Measurements from ENCODE around the gene CNTNAP2. TPM values are rescaled to one million over a fixed set of nuclear protein-coding genes. Genes with fewer than 3 reads are reported as not detected.
A peak's percentile ranks its signal among the peaks of the same experiment; 100 is the strongest.
"Not testable (repeated sequence)": the region's sequence is repeated elsewhere in the genome, so short reads cannot be mapped to it uniquely, and the experiment has no call there.

CNTNAP2 gene
- total and polyA plus RNA-seq, 3 experiments from 2014 or later = not detected

DNA sequence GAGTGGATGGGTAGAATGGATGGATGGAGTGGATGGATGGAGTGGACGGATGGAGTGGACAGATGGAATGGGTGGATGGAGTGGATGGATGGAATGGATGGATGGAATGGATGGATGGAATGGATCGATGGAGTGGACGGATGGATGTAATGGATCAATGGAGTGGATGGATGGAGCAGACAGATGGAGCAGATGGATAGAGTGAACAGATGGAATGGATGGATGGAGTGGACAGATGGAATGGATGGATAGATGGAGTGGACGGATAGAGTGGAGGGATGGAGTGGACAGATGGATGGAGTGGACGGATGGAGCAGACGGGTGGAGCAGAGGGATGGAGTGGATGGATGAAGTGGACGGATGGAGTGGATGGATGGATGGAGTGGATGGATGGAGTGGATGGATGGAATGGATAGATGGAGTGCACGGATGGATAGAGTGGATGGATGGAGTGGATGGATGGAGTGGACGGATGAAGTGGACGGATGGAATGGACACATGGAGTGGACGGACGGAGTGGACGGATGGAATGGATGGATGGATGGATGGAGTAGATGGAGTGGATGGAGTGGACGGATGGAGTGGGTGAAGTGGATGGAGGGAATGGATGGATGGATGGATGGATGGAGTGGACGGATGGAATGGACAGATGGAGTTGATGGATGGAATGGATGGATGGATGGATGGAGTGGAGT, 2213.7 kb downstream of the CNTNAP2 start:
- no peak overlapping the region for H3K4me3 ChIP-seq (ENCODE audit: low read length)
- ChIA-PET POLR2A (no interaction called here), CTCF (no interaction called here)
- H3K27me3 ChIP-seq (ENCODE audit: insufficient read depth, low read length, poor library complexity, severe bottlenecking) = no peaks in the 10 kb centered on the region
- peaks cover 10 to 24% of the 10 kb centered on the region in 2 donors for H3K27me3 Mint-ChIP-seq
- no peak overlapping the region for H3K27ac ChIP-seq (ENCODE audit: low read depth, low read length)
- no peaks in the 10 kb centered on the region for H3K4me1 ChIP-seq (ENCODE audit: insufficient read depth, low read length)
- peaks cover 0 to 8% (median 0%) of the 10 kb centered on the region in 3 donors for H3K36me3 Mint-ChIP-seq
- H3K27ac Mint-ChIP-seq = peak overlapping the region in 1 of 8 donors; percentile 46
- no peak overlapping the region for H3K4me3 Mint-ChIP-seq
- no peaks in the 10 kb centered on the region for H3K36me3 ChIP-seq (ENCODE audit: insufficient read depth, low read length)
- peaks cover 0 to 10% (median 0%) of the 10 kb centered on the region in 3 donors for H3K4me1 Mint-ChIP-seq
- DNase-seq = no peak
- peaks cover 0 to 9% (median 4%) of the 10 kb centered on the region in 5 donors for H3K9me3 Mint-ChIP-seq
- H3K9me3 ChIP-seq (ENCODE audit: low read length) = no peaks in the 10 kb centered on the region

DNA sequence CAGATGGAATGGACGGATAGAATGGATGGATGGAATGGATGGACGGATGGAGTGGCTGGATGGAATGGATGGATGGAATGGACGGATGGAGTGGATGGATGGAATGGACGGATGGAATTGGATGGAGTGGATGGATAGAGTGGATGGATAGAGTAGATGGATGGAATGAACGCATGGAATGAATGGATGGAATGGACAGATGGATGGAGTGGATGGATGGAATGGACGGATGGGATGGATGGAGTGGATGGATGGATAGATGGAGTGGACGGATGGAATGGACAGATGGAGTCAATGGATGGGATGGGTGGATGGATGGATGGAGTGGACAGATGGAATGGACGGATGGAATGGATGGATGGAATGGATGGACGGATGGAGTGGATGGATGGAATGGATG, 2214.2 kb downstream of the CNTNAP2 start:
- H3K4me1 ChIP-seq (ENCODE audit: insufficient read depth, low read length) = no peaks in the 10 kb centered on the region
- no peaks in the 10 kb centered on the region for H3K9me3 ChIP-seq (ENCODE audit: low read length)
- no peak overlapping the region for H3K4me3 Mint-ChIP-seq
- peaks cover 0 to 8% (median 0%) of the 10 kb centered on the region in 3 donors for H3K36me3 Mint-ChIP-seq
- H3K27ac Mint-ChIP-seq = no peak overlapping the region
- H3K36me3 ChIP-seq (ENCODE audit: insufficient read depth, low read length) = no peaks in the 10 kb centered on the region
- H3K27me3 ChIP-seq (ENCODE audit: insufficient read depth, low read length, poor library complexity, severe bottlenecking) = no peaks in the 10 kb centered on the region
- DNase-seq = no peak
- no peak overlapping the region for H3K27ac ChIP-seq (ENCODE audit: low read depth, low read length)
- ChIA-PET POLR2A (no interaction called here), CTCF (no interaction called here)
- H3K27me3 Mint-ChIP-seq = peaks cover 10 to 23% of the 10 kb centered on the region in 2 donors
- peaks cover 0 to 10% (median 0%) of the 10 kb centered on the region in 3 donors for H3K4me1 Mint-ChIP-seq
- peaks cover 0 to 9% (median 4%) of the 10 kb centered on the region in 5 donors for H3K9me3 Mint-ChIP-seq
- H3K4me3 ChIP-seq (ENCODE audit: low read length) = no peak overlapping the region

DNA sequence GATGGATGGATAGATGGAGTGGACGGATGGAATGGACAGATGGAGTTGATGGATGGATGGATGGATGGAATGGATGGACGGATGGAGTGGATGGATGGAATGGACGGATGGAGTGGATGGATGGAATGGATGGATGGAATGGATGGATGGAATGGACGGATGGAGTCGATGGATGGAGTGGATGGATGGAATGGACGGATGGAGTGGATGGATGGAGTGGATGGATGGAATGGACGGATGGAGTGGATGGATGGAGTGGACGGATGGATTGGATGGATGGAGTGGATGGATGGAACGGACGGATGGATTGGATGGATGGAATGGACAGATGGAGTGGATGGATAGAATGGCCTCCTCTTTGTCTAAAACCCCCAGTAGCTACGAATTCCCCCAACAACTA, 2214.9 kb downstream of the CNTNAP2 start:
- CTCF ChIA-PET; H3K36me3 ChIP-seq (ENCODE audit: insufficient read depth, low read length); DNase-seq; H3K9me3 ChIP-seq (ENCODE audit: low read length); H3K27ac ChIP-seq (ENCODE audit: low read depth, low read length); H3K27me3 ChIP-seq (ENCODE audit: insufficient read depth, low read length, poor library complexity, severe bottlenecking); H3K4me1 ChIP-seq (ENCODE audit: insufficient read depth, low read length); POLR2A ChIA-PET; H3K4me3 Mint-ChIP-seq; H3K4me1 Mint-ChIP-seq; H3K36me3 Mint-ChIP-seq; H3K27ac Mint-ChIP-seq; H3K9me3 Mint-ChIP-seq; H3K4me3 ChIP-seq (ENCODE audit: low read length): not testable (repeated sequence)
- H3K27me3 Mint-ChIP-seq = peaks cover 8 to 26% of the 10 kb centered on the region in 2 donors

DNA sequence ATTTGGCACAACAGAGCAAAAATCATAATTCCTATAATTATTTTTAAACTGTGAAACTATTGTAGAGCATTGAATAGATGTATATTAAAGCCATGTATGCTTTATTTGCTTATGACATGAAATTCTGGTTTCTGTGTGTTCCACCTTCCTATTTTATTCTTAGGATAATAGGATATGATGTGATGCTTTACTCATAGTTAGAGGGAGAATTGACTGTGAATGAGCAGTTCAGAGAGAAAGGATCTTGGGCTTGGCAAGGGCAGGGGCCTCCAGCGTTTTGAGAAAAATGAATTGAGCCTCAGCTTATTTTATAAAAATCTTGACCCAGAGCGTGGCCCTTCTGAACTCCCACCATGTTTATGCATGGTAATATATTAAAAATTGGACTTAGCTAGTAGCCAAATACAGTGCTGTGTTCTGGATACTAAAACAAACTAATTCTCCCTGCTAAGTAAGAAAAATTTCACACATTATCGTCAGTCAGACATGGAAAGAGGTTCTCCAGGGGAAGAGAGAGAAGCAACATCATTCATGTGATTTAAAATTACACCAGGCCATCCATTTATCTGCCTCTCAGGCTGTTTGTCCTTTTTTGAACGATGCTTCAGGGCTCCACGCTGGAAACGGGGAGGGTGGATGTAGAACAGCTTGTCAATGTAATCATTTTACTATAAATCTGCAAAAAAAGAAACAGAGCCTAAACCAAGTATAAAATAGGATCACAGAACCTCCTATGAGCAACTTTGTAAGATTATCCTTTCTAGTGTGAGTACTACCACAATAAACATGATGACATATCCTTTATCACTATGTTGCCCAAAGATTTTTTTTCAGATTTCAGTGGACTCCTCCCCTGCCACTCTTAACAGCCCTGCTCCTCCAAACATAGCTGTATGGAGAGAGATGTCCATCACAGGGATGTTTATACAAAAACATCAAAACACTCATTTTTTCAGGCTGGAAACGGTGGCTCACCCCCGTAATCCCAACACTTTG, 2215.9 kb downstream of the CNTNAP2 start:
- no peak overlapping the region for H3K4me3 Mint-ChIP-seq
- Histone ChIP-seq H3K4me3 (ENCODE audit: low read length) (no peak overlapping the region), H3K9me3 (ENCODE audit: low read length) (no peaks in the 10 kb centered on the region), H3K27ac (ENCODE audit: low read depth, low read length) (no peak overlapping the region), H3K27me3 (ENCODE audit: insufficient read depth, low read length, poor library complexity, severe bottlenecking) (peaks cover 3% of the 10 kb centered on the region), H3K4me1 (ENCODE audit: insufficient read depth, low read length) (no peaks in the 10 kb centered on the region), H3K36me3 (ENCODE audit: insufficient read depth, low read length) (no peaks in the 10 kb centered on the region)
- H3K36me3 Mint-ChIP-seq = peaks cover 0 to 8% (median 0%) of the 10 kb centered on the region in 3 donors
- POLR2A ChIA-PET = no interaction called here
- DNase-seq = no peak
- CTCF ChIA-PET = no interaction called here
- no peak overlapping the region for H3K27ac Mint-ChIP-seq
- peaks cover 9 to 32% of the 10 kb centered on the region in 2 donors for H3K27me3 Mint-ChIP-seq
- H3K9me3 Mint-ChIP-seq = peaks cover 0 to 9% (median 4%) of the 10 kb centered on the region in 5 donors
- H3K4me1 Mint-ChIP-seq = peaks cover 0 to 10% (median 0%) of the 10 kb centered on the region in 3 donors

DNA sequence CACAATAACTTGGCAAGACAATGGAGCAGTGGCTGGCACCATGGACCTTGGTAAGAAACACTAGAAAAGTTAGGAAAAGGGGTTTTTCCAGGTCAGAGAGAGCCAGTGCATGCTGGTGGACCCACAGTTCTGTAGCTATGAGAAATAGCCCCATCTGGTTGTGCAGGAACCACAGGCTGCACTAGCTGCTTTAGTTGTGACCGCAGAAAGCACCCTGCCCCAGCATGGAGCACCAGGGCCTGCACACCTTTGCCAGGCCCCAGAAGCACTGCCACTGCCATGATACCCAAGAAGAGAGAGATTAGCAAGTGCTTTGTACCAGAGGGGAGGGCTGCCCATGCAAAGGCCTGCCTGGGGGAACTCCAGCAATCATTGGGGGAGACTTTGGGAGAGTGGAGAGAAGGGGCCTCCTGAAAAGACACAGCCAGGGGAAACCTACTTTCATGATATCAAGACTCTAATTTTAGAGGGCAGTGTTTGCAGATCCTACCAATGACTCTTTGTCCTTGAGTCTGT, 2217.9 kb downstream of the CNTNAP2 start:
- Histone ChIP-seq H3K36me3 (ENCODE audit: insufficient read depth, low read length) (no peaks in the 10 kb centered on the region), H3K9me3 (ENCODE audit: low read length) (no peaks in the 10 kb centered on the region), H3K27ac (ENCODE audit: low read depth, low read length) (no peak overlapping the region), H3K4me1 (ENCODE audit: insufficient read depth, low read length) (no peaks in the 10 kb centered on the region), H3K27me3 (ENCODE audit: insufficient read depth, low read length, poor library complexity, severe bottlenecking) (peaks cover 7% of the 10 kb centered on the region), H3K4me3 (ENCODE audit: low read length) (no peak overlapping the region)
- Mint-ChIP-seq H3K4me1 (peaks cover 2 to 19% (median 10%) of the 10 kb centered on the region in 3 donors), H3K4me3 (no peak overlapping the region), H3K9me3 (peaks cover 0 to 8% (median 4%) of the 10 kb centered on the region in 5 donors), H3K36me3 (peaks cover 0 to 8% (median 0%) of the 10 kb centered on the region in 3 donors), H3K27ac (no peak overlapping the region), H3K27me3 (peaks cover 15 to 51% of the 10 kb centered on the region in 2 donors)
- CTCF ChIA-PET = no interaction called here
- POLR2A ChIA-PET = no interaction called here
- DNase-seq = no peak

DNA sequence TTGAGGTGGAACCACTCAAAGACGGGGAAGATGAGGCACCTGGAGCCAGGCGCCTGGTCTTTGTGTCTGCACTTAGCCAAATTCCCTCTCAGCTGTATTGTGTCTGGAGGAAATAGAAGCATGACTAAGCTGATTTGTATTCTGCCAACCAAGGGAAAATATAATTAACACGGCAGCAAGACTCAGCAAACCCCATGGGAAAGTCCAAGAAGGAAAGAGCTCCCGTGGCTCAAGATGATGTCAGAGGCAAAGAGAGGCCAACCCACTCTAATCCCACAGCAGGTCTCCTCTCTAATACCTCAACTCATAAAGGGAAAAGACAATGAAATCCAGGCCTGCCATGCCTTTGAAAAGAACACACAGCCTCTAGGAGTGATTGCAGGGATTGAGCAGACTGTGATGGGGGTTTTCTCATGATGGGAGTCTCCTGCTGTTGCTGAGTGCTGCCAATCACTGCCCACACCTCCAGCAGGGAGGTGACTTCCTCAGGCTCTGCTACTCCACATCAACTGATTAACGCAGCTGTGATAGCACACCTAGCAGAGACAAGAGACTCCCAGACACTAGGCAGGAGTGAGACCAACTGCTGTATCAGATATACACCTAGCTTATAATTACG, 2218.5 kb downstream of the CNTNAP2 start:
- Mint-ChIP-seq H3K36me3 (peaks cover 0 to 8% (median 0%) of the 10 kb centered on the region in 3 donors), H3K27ac (no peak overlapping the region), H3K4me1 (peaks cover 4 to 25% (median 16%) of the 10 kb centered on the region in 3 donors), H3K4me3 (no peak overlapping the region), H3K9me3 (peaks cover 0 to 7% (median 4%) of the 10 kb centered on the region in 5 donors), H3K27me3 (peaks cover 15 to 57% of the 10 kb centered on the region in 2 donors)
- Histone ChIP-seq H3K27me3 (ENCODE audit: insufficient read depth, low read length, poor library complexity, severe bottlenecking) (peaks cover 7% of the 10 kb centered on the region), H3K4me1 (ENCODE audit: insufficient read depth, low read length) (no peaks in the 10 kb centered on the region), H3K36me3 (ENCODE audit: insufficient read depth, low read length) (no peaks in the 10 kb centered on the region), H3K4me3 (ENCODE audit: low read length) (no peak overlapping the region), H3K27ac (ENCODE audit: low read depth, low read length) (no peak overlapping the region), H3K9me3 (ENCODE audit: low read length) (no peaks in the 10 kb centered on the region)
- ChIA-PET CTCF (no interaction called here), POLR2A (no interaction called here)
- DNase-seq = no peak

DNA sequence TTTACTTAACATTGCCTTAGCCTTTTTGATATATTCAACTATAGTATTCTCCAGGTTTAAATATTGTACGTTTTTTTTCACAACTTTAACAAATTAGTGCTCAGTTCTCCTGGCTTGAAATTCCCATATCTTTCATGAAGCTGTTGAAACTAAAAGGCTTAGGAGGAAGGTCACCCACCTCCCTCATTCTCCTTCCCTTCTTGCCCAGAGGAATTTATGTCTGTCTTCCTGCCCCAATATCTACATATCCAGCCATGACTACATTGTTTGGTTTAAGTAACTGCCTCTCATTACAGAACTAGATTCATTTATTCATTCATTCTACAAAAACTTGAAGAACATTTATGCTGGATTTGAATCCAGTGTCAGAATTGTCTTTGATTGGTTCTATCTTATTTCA, 2219.2 kb downstream of the CNTNAP2 start:
- H3K36me3 Mint-ChIP-seq = peaks cover 0 to 5% (median 0%) of the 10 kb centered on the region in 3 donors
- no peak for DNase-seq
- no peaks in the 10 kb centered on the region for H3K4me1 ChIP-seq (ENCODE audit: insufficient read depth, low read length)
- POLR2A ChIA-PET = no interaction called here
- no peak overlapping the region for H3K27ac Mint-ChIP-seq
- H3K36me3 ChIP-seq (ENCODE audit: insufficient read depth, low read length) = no peaks in the 10 kb centered on the region
- no peak overlapping the region for H3K27ac ChIP-seq (ENCODE audit: low read depth, low read length)
- H3K4me3 ChIP-seq (ENCODE audit: low read length) = no peak overlapping the region
- peaks cover 4 to 21% (median 20%) of the 10 kb centered on the region in 3 donors for H3K4me1 Mint-ChIP-seq
- CTCF ChIA-PET = no interaction called here
- peaks cover 7% of the 10 kb centered on the region for H3K27me3 ChIP-seq (ENCODE audit: insufficient read depth, low read length, poor library complexity, severe bottlenecking)
- H3K9me3 ChIP-seq (ENCODE audit: low read length) = no peaks in the 10 kb centered on the region
- no peak overlapping the region for H3K4me3 Mint-ChIP-seq
- H3K9me3 Mint-ChIP-seq = peaks cover 0 to 5% (median 2%) of the 10 kb centered on the region in 5 donors
- peaks cover 22 to 64% of the 10 kb centered on the region in 2 donors for H3K27me3 Mint-ChIP-seq

All from CD8-positive, alpha-beta memory T cell (primary cell).